Testis (tissue), 2 donors: ENCODE results near the gene PRG2.

Experiments
- POLR2A ChIP-seq: fragments of 450-650 bp; IDR thresholded peaks from one replicate; pipeline ENCODE4 v1.6.1; 2017; ENCODE audit warnings: antibody characterized with exemption, mild to moderate bottlenecking, moderate library complexity
- TF ChIP-seq, protein P1 (sequence below), 3 experiments: fragments of 450-650 bp in 2 of 3; fragments of 200-600 bp in 1 of 3; sonication (generic) in 1 of 3; IDR thresholded peaks; one replicate each; pipeline ENCODE4 v1.5.1; 2016 to 2019; ENCODE audit warnings: antibody characterized with exemption in 3 of 3, mild to moderate bottlenecking in 2 of 3, moderate library complexity in 1 of 3

GRCh38 chr11:57391539-57391938 is 1.1 kb upstream of the PRG2 start:
- no peak for TF ChIP-seq POLR2A
- TF ChIP-seq, protein P1, sequence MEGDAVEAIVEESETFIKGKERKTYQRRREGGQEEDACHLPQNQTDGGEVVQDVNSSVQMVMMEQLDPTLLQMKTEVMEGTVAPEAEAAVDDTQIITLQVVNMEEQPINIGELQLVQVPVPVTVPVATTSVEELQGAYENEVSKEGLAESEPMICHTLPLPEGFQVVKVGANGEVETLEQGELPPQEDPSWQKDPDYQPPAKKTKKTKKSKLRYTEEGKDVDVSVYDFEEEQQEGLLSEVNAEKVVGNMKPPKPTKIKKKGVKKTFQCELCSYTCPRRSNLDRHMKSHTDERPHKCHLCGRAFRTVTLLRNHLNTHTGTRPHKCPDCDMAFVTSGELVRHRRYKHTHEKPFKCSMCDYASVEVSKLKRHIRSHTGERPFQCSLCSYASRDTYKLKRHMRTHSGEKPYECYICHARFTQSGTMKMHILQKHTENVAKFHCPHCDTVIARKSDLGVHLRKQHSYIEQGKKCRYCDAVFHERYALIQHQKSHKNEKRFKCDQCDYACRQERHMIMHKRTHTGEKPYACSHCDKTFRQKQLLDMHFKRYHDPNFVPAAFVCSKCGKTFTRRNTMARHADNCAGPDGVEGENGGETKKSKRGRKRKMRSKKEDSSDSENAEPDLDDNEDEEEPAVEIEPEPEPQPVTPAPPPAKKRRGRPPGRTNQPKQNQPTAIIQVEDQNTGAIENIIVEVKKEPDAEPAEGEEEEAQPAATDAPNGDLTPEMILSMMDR (IDR thresholded peaks at IDR 0.05): no peak
